Renal cortex interstitium (tissue), 11 donors: ENCODE results near the gene ARL6IP6. TPM values are rescaled to one million over a fixed set of nuclear protein-coding genes. Genes with fewer than 3 reads are reported as not detected.
"Not testable (repeated sequence)": the region's sequence is repeated elsewhere in the genome, so short reads cannot be mapped to it uniquely, and the experiment has no call there.

ENCODE experiments used
- DNase-seq, 11 donors: peaks; one replicate each; pipeline ENCODE4 v3.0.0-alpha.2; 2013; ENCODE audit warnings: low read depth in 9 of 11, low spot score in 4 of 11; ENCODE audit errors: extremely low read depth in 1 of 11
- polyA plus RNA-seq, 3 donors: library from polyadenylated mRNA; unstranded; fragments of 120-200 nt; gene quantifications; one replicate each; pipeline ENCODE4 v1.2.1, GENCODE V29; 2013; ENCODE audit not compliant: insufficient read length in 3 of 3

The ARL6IP6 gene
- polyA plus RNA-seq, 3 donors, result 52.3 to 70.6 (median 56.5) TPM

DNA sequence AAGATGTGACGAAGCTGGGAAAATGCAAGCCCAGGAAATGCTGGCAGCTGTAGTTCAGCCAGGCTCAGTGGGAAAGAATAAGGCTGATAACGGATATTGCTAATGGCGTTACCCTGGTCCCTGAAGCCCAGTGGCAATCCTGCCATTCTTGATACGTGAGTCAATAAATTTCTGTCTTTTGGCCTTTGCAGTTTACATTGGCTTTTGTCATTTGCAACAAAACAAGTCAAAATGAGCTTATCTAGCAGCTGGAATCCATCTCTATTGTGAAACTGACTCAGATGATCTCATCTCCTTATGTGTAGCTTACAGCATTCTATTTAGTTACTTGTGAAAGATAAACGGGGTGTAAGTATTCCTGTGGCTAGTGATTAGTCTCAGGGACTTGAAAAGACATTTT is 43.8 kb downstream of the ARL6IP6 start:
- DNase-seq, result no peak

DNA sequence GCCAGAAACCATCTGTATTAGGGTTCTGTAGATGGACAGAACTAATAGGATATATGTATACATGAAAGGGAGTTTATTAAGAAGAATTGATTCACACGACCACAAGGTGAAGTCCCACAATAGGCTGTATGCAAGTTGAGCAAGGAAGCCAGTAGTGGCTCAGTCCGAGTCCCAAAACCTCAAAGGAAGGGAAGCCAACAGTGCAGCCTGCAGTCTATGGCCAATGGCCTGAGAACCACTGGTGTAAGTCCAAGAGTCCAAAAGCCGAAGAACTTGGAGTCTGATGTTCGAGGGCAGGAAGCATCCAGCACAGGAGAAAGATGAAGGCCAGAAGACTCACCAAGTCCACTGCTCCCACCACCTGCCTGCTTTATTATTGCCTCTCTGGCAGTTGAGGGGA is 44.8 kb downstream of the ARL6IP6 start:
- DNase-seq, result not testable (repeated sequence)

DNA sequence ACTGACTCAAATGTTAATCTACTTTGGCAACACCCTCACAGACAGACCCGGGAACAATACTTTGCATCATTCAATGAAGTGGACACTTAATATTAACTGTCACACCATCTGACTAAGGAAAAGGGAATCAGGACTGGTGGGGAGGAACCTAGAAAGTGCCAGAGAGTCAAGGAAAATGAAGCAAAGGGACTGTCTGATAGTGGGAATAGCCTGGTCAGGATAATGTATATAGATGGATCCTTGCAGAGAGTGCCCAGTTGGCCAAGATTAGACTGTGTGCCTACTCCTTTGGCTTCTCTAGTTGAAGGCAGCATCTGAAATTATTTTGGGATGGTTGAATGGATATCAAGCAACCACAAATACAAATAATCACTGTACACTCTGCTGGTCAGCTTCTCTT is 45.2 kb downstream of the ARL6IP6 start:
- DNase-seq, result no peak

DNA sequence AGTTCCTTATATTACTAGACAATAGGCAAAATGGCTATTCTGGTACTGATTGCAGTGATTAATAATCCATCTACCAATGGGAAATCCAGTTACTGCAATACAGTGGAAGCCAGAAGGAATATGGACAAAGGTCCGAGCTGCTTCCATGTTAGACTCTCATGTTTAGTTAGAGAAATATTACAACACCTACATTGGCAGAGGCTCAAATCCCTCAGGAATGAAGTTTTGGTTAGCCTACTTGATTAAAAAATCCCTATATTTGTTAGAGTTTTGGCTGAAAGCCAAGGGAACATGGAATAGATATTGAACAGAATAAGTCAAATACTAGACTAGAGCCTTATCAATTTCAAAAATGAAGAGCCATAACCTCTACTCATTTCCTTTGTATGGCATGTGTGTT is 48.5 kb downstream of the ARL6IP6 start:
- DNase-seq, result no peak

DNA sequence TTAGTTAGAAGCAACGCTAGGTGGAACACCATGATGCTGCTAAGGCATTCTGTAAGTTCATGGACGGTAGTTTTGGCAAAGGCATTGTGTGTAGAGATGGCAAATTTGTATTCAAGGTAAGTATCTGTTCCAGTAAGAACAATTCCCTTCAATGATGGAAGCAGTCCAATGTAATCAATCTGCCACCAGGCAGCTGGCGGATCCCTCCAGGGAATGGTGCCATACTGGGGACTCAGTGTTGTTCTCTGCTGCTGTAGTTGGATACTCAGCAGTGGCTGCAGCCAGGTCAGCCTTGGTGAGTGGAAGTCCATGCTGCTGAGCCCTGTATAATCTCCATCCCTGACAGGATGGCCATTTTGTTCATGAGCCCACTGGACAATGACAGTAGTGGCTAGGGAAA is 62.8 kb downstream of the ARL6IP6 start:
- DNase-seq, result no peak

DNA sequence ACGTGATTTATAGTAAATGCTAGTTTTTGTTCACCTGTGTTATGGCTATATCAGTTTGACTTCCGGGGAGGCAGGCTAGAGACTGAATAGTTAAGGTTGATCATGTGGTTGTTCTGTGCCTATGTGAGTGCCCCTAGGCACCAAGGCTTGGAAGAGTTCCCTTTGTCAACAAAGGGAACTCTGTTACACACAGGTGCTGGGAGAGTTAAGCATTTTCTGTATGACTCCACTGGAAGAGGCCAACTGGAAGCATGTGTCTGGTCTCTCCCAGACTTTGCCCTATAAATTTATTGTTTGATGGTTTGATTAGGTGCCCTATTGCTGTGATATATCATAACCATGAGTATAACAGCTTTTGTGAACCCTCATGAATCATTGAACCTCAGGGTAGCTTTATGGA is 63.8 kb downstream of the ARL6IP6 start:
- no peak for DNase-seq

DNA sequence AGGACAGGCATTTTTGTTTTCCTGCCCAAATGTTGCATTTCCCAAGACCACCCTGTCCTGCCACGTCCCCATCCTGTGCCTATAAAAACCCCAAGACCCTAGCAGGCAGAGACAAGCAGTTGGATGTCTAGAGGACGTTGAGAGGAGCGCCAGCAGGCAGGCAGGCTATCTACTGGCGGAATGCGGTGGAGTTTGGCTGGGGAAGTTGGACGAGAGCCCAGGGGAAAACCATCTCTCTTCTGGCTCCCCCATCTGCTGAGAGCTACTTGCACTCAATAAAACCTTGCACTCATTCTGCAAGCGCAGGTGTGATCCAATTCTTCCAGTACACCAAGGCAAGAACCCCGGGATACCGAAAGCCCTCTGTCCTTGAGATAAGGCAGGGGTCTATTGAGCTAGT is 72.5 kb downstream of the ARL6IP6 start:
- DNase-seq, result no peak

DNA sequence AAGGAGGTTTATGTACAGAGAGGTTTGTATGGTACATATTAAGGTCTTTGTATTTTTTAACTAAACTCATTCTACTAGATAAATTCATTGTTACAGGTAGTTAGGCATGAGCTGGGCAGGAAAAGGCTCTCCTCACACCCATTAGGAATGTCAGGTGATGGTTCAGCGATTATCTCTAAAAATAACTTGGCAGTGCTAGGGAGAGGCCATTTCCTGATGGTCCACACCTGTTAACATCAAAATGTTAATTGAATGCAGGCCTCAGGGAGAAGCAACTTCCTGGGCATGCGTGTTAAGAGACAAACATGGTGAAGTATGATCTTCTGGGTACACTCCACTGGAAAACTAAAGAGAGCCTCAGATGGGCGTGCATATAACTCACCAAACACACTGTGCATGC is 73.6 kb downstream of the ARL6IP6 start:
- peak in 3 of 11 donors; percentile 3 to 37 (median 16) for DNase-seq

DNA sequence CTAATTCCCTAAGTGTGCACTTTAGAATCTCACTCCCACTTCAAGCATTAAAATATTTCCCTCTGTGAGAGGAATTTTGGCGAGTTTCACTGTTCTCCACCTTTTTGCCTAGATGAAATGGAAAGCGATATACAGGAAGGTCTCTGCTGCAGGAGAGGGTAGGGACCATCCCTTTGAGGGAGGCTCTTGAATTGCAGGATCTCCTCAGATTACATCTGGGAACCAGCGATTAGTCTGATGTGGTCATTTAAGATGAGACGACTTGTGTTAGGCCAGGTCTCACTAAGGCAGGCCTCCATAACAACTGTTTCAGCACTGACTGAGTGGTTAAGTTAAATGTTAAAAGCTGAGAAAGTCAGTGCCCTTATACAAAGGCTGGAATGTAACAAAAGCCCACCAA is 74.6 kb downstream of the ARL6IP6 start:
- no peak for DNase-seq

DNA sequence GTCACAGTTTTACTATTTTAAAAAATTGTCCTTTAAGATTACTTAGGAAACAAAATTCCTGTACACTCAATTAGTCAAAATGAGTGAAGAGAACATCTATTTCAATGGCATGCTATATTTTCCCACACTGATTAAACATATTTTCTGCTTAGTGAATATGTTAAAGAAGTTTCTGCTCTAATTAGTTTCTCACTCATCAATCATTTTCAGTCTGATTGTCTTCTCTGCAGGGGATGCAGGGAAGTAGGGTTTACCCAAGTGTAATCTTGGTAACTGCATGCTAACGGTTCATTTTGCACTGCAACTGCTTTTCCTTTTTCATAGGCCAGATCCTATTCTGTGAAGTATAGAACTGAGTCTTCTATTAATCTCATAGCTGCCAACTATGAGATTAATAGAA is 78.5 kb downstream of the ARL6IP6 start:
- DNase-seq, result no peak

DNA sequence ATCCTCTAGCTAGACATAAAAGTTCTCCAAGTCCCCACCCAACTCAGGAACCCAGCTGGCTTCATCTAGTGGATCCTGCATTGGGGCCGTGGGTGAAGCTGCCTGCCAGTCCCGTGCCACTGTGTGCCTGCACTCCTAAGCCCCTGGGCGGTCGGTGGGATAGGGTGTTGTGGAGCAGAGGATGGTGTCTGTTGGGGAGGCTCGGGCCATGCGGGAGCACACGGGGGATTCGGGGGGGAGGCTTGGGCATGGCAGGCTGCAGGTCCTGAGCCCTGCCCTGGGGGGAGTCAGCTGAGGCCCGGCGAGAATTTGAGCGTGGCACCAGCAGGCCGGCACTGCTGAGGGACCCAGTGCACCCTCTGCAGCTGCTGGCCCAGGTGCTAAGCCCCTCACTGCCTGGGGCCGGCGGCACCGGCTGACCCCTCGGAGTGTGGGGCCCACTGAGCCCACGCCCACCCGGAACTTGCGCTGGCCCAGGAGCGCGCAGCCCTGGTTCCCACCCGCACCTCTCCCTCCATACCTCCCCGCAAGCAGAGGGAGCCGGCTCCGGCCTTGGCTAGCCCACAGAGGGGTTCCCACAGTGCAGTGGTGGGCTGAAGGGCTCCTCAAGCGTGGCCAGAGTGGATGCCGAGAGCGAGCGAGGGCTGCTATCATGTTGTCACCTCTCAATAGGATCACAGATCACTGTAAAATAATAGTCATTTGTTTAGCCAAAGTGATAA is 86.4 kb downstream of the ARL6IP6 start:
- no peak for DNase-seq

DNA sequence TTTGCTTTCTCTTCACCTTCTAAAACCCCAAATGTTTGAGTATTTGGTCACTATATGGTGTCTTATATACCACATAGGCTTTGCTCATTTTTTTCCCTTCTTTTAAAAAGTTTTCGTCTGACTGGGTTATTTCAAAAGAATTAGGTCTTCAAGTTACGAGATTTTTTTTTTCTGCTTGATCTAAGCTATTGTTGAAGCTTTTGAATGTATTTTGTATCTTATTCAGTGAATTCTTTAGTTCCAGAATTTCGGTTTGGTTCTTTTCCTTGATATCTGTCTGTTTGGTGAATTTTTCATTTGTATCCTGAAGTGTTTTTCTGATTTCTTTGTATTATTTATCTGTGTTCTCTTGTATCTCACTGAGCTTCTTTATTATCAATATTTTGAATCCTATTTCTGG is 93.5 kb downstream of the ARL6IP6 start:
- no peak for DNase-seq

Other genes starting within 250 kb of the ARL6IP6 start
- 100 to 1,000 TPM; 136 to 150 (median 149) TPM for gene PRPF40A, start 1.2 kb upstream of the ARL6IP6 start, polyA plus RNA-seq